Endothelial cell of hepatic sinusoid (primary cell): Measurements from ENCODE around the gene TNIK.
"Not testable (repeated sequence)": the region's sequence is repeated elsewhere in the genome, so short reads cannot be mapped to it uniquely, and the experiment has no call there.

Experiments
- in situ Hi-C: cut with HindIII; loops from 2 replicates; pipeline ENCODE4 v1.10.0; 2017; ENCODE audit warnings: low sequenced_read_pairs

The TNIK gene

GRCh38 chr3:171121801-171122200 lies 338.4 kb downstream of the TNIK start:
- in situ Hi-C loops = no loop called here

GRCh38 chr3:171119402-171119801 lies 340.8 kb downstream of the TNIK start:
- in situ Hi-C loops = not testable (repeated sequence)

- in situ Hi-C loops = not testable (repeated sequence)
Measured at GRCh38 chr3:171118993-171119392, 341.2 kb downstream of the TNIK start.

GRCh38 chr3:171116824-171117395 lies 343.3 kb downstream of the TNIK start:
- in situ Hi-C loops = no loop called here

GRCh38 chr3:171116365-171116764 lies 343.8 kb downstream of the TNIK start:
- in situ Hi-C loops = no loop called here

- in situ Hi-C loops = no loop called here
Measured at GRCh38 chr3:171115667-171116066, 344.5 kb downstream of the TNIK start.

GRCh38 chr3:171113716-171114115 lies 346.5 kb downstream of the TNIK start:
- in situ Hi-C loops = no loop called here

GRCh38 chr3:171110715-171111114 lies 349.5 kb downstream of the TNIK start:
- in situ Hi-C loops = no loop called here

- in situ Hi-C loops = loop anchor here (5.0 kb wide), 1 partner anchor 44 kb away; no protein-coding TSS in a partner anchor
Measured at GRCh38 chr3:171108066-171108465, 352.1 kb downstream of the TNIK start.

- in situ Hi-C loops = no loop called here
Measured at GRCh38 chr3:171103185-171103584, 357.0 kb downstream of the TNIK start.

GRCh38 chr3:171101982-171102641 lies 358.1 kb downstream of the TNIK start:
- in situ Hi-C loops = no loop called here

- in situ Hi-C loops = no loop called here
Measured at GRCh38 chr3:171099911-171100310, 360.3 kb downstream of the TNIK start.

- in situ Hi-C loops = no loop called here
Measured at GRCh38 chr3:171095063-171095462, 365.1 kb downstream of the TNIK start.

- in situ Hi-C loops = no loop called here
Measured at GRCh38 chr3:171094411-171094810, 365.8 kb downstream of the TNIK start.

GRCh38 chr3:171093462-171093861 lies 366.7 kb downstream of the TNIK start:
- in situ Hi-C loops = no loop called here

GRCh38 chr3:171092467-171092911 lies 367.7 kb downstream of the TNIK start:
- in situ Hi-C loops = no loop called here

- in situ Hi-C loops = no loop called here
Measured at GRCh38 chr3:171090321-171090720, 369.9 kb downstream of the TNIK start.

GRCh38 chr3:171088964-171089754 lies 371.0 kb downstream of the TNIK start:
- in situ Hi-C loops = no loop called here

- in situ Hi-C loops = no loop called here
Measured at GRCh38 chr3:171088496-171088895, 371.7 kb downstream of the TNIK start.

- in situ Hi-C loops = no loop called here
Measured at GRCh38 chr3:171086914-171087313, 373.3 kb downstream of the TNIK start.

GRCh38 chr3:171077261-171077660 lies 382.9 kb downstream of the TNIK start:
- in situ Hi-C loops = no loop called here

GRCh38 chr3:171072432-171072831 lies 387.8 kb downstream of the TNIK start:
- in situ Hi-C loops = no loop called here
